Measurements from ENCODE around the gene CDC42BPA. TPM values are rescaled to one million over a fixed set of nuclear protein-coding genes. Genes with fewer than 3 reads are reported as not detected.

CDC42BPA gene
- total and polyA plus RNA-seq, 9 of the 15 experiments (the other 6 are each of a cell fraction or from before 2014, with no cell fraction given), result 8.0 to 77.5 (median 52.1) TPM

DNA sequence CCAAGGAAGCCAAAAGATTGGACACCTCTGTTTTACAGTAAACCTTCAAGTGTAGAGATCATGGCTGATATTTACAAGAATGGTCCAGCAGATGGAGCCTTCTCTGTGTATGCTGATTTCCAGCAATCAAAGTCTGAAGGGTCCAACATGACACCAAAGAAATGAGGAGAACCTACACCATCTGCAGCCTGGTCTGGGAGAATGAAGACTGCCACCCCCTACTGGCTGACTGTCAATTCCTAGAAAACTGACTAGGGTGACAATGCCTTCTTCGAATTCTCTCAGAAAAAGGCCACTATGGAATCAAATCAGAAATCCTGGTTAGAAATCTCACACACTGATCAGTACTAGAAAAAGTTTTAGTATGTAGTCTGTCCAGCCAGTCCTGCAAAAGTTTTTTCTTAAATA lies 83.3 kb downstream of the CDC42BPA start (continued):
- TF ChIP-seq EWSR1 (IDR thresholded peaks at IDR 0.05; ENCODE audit: borderline replicate concordance, low read depth, partially characterized antibody), result no peak
- no peak for TF ChIP-seq CHD1 (IDR thresholded peaks at IDR 0.05; ENCODE audit: low read length)
- TF ChIP-seq SRSF7 (optimal IDR thresholded peaks at IDR 0.05; ENCODE audit: low read depth, low read length), result no peak
- TF ChIP-seq, protein P1, sequence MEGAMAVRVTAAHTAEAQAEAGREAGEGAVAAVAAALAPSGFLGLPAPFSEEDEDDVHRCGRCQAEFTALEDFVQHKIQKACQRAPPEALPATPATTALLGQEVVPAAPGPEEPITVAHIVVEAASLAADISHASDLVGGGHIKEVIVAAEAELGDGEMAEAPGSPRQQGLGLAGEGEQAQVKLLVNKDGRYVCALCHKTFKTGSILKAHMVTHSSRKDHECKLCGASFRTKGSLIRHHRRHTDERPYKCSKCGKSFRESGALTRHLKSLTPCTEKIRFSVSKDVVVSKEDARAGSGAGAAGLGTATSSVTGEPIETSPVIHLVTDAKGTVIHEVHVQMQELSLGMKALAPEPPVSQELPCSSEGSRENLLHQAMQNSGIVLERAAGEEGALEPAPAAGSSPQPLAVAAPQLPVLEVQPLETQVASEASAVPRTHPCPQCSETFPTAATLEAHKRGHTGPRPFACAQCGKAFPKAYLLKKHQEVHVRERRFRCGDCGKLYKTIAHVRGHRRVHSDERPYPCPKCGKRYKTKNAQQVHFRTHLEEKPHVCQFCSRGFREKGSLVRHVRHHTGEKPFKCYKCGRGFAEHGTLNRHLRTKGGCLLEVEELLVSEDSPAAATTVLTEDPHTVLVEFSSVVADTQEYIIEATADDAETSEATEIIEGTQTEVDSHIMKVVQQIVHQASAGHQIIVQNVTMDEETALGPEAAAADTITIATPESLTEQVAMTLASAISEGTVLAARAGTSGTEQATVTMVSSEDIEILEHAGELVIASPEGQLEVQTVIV (CRISPR knock-in tag; IDR thresholded peaks at IDR 0.05; ENCODE audit: borderline replicate concordance), result no peak
- TF ChIP-seq, protein P2, sequence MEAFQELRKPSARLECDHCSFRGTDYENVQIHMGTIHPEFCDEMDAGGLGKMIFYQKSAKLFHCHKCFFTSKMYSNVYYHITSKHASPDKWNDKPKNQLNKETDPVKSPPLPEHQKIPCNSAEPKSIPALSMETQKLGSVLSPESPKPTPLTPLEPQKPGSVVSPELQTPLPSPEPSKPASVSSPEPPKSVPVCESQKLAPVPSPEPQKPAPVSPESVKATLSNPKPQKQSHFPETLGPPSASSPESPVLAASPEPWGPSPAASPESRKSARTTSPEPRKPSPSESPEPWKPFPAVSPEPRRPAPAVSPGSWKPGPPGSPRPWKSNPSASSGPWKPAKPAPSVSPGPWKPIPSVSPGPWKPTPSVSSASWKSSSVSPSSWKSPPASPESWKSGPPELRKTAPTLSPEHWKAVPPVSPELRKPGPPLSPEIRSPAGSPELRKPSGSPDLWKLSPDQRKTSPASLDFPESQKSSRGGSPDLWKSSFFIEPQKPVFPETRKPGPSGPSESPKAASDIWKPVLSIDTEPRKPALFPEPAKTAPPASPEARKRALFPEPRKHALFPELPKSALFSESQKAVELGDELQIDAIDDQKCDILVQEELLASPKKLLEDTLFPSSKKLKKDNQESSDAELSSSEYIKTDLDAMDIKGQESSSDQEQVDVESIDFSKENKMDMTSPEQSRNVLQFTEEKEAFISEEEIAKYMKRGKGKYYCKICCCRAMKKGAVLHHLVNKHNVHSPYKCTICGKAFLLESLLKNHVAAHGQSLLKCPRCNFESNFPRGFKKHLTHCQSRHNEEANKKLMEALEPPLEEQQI (IDR thresholded peaks at IDR 0.05), result peak; percentile 89; the same call in 1 of the 2 replicates
- TF ChIP-seq NFE2 (IDR thresholded peaks at IDR 0.05; ENCODE audit: low read depth), result peak; percentile 75; the same call in 1 of the 2 replicates
- TF ChIP-seq, protein P3, sequence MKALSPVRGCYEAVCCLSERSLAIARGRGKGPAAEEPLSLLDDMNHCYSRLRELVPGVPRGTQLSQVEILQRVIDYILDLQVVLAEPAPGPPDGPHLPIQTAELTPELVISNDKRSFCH (CRISPR knock-in tag; IDR thresholded peaks at IDR 0.05), result no peak
- TF ChIP-seq, protein P3 (tag; IDR thresholded peaks at IDR 0.05), result 0 out of 2 replicates have a peak, but pooled peaks have one; percentile 34
- no peak for TF ChIP-seq LEF1 (IDR thresholded peaks at IDR 0.05)
- TF ChIP-seq ZNF384 (IDR thresholded peaks at IDR 0.05; ENCODE audit: low read depth, low read length), result peak; percentile 16; the same call in 1 of the 2 replicates
- TF ChIP-seq TRIM24 (IDR thresholded peaks at IDR 0.05), result peak in 1 of 2 experiments; percentile 37; a peak in 1 of 4 replicates
- TF ChIP-seq MAFK (IDR thresholded peaks at IDR 0.05; ENCODE audit: low read length), result peak; percentile 47; the same call in 1 of the 2 replicates
- TF ChIP-seq L3MBTL2 (IDR thresholded peaks at IDR 0.05), result peak; percentile 82
- no peak for TF ChIP-seq SLC30A9 (CRISPR knock-in tag; IDR thresholded peaks at IDR 0.05)
- TF ChIP-seq, protein P4, sequence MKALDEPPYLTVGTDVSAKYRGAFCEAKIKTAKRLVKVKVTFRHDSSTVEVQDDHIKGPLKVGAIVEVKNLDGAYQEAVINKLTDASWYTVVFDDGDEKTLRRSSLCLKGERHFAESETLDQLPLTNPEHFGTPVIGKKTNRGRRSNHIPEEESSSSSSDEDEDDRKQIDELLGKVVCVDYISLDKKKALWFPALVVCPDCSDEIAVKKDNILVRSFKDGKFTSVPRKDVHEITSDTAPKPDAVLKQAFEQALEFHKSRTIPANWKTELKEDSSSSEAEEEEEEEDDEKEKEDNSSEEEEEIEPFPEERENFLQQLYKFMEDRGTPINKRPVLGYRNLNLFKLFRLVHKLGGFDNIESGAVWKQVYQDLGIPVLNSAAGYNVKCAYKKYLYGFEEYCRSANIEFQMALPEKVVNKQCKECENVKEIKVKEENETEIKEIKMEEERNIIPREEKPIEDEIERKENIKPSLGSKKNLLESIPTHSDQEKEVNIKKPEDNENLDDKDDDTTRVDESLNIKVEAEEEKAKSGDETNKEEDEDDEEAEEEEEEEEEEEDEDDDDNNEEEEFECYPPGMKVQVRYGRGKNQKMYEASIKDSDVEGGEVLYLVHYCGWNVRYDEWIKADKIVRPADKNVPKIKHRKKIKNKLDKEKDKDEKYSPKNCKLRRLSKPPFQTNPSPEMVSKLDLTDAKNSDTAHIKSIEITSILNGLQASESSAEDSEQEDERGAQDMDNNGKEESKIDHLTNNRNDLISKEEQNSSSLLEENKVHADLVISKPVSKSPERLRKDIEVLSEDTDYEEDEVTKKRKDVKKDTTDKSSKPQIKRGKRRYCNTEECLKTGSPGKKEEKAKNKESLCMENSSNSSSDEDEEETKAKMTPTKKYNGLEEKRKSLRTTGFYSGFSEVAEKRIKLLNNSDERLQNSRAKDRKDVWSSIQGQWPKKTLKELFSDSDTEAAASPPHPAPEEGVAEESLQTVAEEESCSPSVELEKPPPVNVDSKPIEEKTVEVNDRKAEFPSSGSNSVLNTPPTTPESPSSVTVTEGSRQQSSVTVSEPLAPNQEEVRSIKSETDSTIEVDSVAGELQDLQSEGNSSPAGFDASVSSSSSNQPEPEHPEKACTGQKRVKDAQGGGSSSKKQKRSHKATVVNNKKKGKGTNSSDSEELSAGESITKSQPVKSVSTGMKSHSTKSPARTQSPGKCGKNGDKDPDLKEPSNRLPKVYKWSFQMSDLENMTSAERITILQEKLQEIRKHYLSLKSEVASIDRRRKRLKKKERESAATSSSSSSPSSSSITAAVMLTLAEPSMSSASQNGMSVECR (CRISPR knock-in tag; IDR thresholded peaks at IDR 0.05), result no peak
- no peak for TF ChIP-seq ZNF77 (CRISPR knock-in tag; IDR thresholded peaks at IDR 0.05)
- TF ChIP-seq ZNF584 (CRISPR knock-in tag; IDR thresholded peaks at IDR 0.05; ENCODE audit: low read depth), result no peak
- TF ChIP-seq PTTG1 (tag; IDR thresholded peaks at IDR 0.05; ENCODE audit: low read depth), result no peak
- TF ChIP-seq MAFF (IDR thresholded peaks at IDR 0.05; ENCODE audit: low read length), result peak; percentile 55
- TF ChIP-seq CCNT2 (IDR thresholded peaks at IDR 0.05; ENCODE audit: borderline replicate concordance, extremely low read depth, insufficient read length, low read depth, low read length), result no peak
- peak; percentile 73 for TF ChIP-seq MEIS2 (IDR thresholded peaks at IDR 0.05; ENCODE audit: partially characterized antibody)
